ENCODE measurements around the gene TMEM63B.

GRCh38 chr6:44085219-44085618 lies 42.1 kb upstream of the TMEM63B start:
- no peak for TF ChIP-seq CEBPB (tag; IDR thresholded peaks at IDR 0.05)
- no peak for TF ChIP-seq ZNF134 (CRISPR knock-in tag; conservative IDR thresholded peaks at IDR 0.05)
- TF ChIP-seq PML (IDR thresholded peaks at IDR 0.05; ENCODE audit: low read length): no peak
- TF ChIP-seq PRPF4 (IDR thresholded peaks at IDR 0.05; ENCODE audit: insufficient read depth, low read depth, low read length, poor library complexity, severe bottlenecking): no peak
- no peak for TF ChIP-seq HDAC2 (IDR thresholded peaks at IDR 0.05)
- TF ChIP-seq CTCF (IDR thresholded peaks at IDR 0.05 in 2 of 3, conservative IDR thresholded peaks at IDR 0.05 in 1 of 3; ENCODE audit: insufficient read depth in 2 of 3, low read depth in 1 of 3, low read length in 3 of 3): no peak
- TF ChIP-seq MYNN (IDR thresholded peaks at IDR 0.05): no peak
- TF ChIP-seq MYNN (CRISPR knock-in tag; IDR thresholded peaks at IDR 0.05): no peak
- TF ChIP-seq TAF1 (IDR thresholded peaks at IDR 0.05; ENCODE audit: control insufficient read depth, extremely low read depth, insufficient read depth, low read length, severe bottlenecking): no peak
- TF ChIP-seq ZNF23 (CRISPR knock-in tag; IDR thresholded peaks at IDR 0.05): no peak
- no peak for TF ChIP-seq EZH2 (IDR thresholded peaks at IDR 0.05; ENCODE audit: borderline replicate concordance, low read depth, low read length)
- no peak for TF ChIP-seq PRDM10 (IDR thresholded peaks at IDR 0.05; ENCODE audit: partially characterized antibody)
- TF ChIP-seq GTF3C2 (IDR thresholded peaks at IDR 0.05; ENCODE audit: borderline replicate concordance, extremely low read depth, insufficient read length): no peak
- TF ChIP-seq SIN3B (IDR thresholded peaks at IDR 0.05; ENCODE audit: low read depth): no peak
